NCI-H2196 (cell line): Measurements from ENCODE around the gene BCAP29.

Experiments
- DNase-seq: peaks from one replicate; lab custom pipeline; 2025; ENCODE audit not compliant: unreplicated experiment; lab: John Stamatoyannopoulos, UW

The BCAP29 gene

DNA sequence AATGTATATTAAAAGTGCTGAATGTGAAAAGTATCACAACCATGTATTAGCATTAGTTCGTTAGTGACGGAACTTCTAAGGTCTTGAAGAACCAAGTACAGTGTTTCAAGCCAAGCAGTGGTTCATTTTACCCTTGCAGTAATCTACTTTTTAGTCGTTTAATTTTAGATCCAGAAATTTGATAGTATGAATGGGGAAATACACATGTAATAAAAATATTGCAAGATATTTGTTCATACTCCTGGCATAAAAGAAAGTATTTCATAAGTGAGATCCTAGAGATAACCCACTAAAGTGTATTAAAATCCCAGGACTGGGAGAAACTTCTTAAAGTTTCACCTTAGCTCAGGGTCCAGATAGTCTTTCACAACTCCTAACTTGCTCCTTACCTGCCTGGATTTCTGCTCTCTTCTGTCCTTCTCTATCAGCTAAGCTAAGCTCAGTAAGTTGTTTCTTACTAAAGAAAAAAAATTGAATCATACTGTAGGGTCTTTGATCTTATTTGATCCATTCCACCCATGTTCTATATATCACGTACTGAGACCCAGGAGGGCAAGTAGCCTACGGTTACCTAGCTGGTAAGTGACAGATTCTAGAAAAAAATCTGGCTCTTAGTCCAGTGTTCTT is 1.5 kb downstream of the BCAP29 start:
- DNase-seq, result no peak

DNA sequence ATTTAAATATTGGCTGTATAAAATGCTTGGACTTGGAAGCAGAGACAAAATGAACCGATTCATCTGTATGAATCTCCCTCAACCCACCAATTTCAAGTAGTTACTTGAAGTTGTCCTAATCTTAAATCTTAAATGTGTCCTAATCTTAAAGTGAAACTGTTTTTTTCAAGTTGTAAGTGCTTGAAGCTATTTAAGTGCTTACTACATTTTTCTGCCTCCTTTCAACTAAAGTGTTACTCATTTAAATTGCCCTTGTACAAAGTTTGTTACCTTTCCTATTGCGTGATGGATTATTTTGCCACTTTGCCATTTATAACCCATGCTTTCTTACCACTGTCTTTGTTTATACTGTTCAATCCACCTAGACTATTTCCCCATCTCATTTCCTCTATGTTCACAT is 2.8 kb downstream of the BCAP29 start:
- no peak for DNase-seq

DNA sequence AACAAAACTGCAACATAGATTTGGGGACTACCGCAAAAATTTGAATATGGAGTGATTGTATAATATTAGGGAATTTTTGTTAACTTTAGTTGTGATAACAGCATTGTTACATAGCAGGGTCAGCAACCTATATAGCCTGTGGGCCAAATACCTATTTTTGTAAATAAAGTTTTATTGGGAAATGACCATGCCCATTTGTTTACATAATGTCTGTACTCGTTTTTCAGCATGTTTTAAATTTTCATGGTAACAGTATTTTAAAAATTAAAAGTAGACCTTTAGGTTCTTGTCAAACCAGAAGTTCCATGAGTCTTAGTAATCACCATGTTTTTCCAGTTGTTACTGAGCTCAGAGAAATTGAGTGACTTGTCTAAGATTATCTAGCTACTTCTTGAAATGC is 4.7 kb downstream of the BCAP29 start:
- DNase-seq, result no peak

DNA sequence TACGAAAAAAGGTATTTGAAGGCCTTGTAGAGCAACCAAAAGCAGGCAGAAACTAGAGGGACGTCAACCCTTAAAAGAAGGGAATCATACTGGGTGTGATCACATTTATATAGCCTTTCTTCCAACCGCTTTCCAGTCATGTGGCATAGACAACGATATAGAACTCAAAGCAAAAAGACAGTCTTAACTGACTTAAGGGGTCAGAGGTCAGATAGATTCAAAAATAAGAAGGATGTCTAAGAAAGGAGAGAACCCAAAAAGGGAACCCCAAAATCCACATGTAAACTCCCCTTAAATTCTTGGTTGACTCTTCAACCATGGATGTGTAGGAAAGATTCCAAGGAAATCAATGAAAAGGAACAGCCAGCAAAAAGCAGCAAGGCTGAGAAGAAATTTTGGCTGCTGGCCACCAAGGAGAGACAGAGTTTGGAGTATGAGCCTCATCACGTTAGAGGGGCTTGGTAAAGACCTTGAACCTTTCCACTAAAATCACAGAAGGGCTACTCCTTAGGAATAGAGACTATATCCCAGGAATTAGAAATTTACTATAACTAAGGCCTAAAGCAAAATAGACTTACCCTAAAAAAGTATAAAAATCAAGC is 8.6 kb downstream of the BCAP29 start:
- no peak for DNase-seq

DNA sequence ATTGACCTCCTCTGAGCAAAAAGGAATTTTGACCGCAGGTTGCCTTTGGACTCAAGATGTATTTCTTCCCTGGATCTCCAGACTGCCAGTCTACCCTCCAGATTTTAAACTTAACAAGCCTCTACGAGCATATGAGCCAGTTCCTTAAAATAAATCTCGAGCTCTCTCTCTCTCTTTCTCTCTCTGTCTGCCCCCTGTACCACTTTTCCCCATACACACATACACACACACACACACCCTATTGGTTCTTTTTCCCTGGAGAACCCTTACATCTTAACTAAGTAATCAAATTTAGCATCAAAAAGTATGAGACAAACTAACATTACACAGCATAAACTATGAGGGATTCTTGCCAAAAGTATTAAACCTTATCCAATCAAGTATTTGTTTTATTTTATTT is 11.4 kb downstream of the BCAP29 start:
- no peak for DNase-seq

DNA sequence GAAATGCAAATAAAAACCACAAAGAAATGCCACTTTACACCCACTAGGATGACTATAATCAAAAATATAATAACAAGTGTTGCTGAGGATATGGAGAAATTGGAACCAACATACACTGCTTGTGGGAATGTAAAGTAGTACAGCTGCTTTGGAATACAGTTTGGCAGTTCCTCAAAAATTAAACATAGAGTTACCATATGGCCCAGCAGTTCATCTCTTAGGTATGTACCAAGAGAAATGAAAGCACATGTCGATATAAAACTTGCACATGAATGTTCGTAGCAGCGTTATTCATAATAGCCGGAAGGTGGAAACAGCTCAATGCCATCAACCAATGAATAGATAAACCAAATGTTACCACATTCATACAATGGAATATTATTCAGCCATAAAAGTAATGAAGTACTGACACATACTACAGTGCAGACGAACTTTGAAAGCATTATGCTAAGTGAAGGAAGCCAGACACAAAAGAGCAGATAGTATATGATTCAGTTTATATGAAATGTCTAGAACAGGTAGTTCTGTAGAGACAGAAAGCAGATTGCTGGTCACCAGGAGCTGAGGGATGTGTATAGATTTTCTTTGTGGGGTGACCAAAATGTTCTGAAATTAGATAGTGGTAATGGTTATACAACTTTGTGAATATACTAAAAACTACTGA is 12.4 kb downstream of the BCAP29 start:
- no peak for DNase-seq

DNA sequence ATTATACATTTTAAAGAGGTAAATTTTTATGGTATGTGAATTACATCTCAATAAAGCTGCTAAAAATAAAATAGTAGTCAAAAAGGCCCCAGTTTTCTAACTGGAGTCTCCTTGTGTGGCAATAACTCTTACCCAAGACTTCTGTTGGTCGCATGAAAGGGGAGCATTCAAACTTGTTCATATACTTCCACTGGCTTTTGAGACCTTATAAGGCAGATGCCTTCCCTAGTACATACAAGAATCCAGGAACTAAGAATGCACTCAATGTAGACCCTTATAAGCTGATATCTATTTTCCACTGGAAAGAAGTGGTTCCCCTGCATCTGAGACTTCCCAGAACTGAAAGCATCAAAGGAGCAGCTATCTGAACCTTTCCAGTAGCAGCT is 13.0 kb downstream of the BCAP29 start:
- DNase-seq, result no peak

DNA sequence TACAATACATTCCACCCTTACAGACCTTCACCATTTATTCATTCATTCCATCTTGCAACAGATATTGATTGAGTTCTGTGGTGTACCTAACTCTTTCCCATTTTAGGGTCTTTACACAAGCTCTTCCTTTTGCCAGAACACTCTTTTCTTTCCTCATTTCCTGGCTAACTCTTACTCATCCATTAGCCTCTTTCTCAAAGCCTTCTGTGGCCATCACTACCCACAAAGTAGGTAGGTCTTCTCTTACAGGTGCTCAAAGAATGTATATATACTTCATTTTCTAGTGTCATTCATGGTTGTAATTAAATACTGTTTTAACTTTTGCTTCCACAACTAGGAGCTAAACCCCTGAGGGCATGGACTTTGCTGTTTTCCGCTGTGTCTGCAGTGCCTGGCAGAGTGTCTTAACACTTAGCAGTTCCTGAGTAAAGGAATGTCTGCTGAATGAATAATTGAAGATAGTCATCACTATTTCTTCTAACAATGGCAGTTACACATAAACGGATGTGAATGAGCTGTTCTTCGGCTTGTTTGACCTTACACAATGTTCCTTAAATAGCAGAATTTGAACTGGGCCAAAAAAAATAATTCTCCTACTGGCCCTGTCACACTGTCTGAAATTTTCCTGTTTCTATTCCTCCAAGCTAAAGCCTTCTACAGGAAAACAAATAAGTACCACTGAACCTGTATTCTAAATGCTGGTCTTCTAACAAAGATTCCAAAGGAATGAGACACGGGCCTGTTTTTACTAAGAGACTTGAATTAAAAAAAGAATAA is 15.1 kb downstream of the BCAP29 start:
- no peak for DNase-seq

DNA sequence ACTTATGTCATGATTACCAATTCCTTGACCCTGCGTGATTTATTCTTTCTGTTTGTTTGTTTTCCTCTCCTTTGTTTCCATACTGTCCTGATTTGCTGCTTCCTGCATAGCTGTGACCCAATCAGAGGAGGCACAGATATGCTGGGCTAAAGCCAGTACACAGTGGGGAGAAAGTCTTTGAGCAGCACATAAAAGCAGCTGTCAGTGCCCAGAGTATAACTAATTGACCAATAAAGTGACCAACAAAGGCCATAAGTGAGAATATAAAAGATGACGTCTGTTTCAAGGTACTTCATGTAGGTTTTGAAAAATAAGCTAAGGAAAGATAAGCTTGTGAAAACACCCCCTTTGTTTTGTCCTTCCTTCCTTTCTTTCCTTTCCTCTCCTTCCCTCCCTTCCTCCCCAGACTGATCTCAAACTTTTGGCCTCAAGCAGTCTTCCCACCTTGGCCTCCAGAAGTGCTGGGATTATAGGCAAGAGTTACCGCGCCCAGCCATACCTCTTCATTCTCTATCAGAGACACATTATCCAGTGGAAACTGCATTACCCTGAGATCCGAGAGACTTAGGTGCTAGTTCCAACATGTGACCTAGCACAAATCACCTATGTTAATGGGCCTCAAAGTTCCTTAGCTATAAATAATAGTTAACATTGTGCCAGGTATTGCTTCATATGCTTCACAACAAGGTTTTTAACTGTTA is 17.0 kb downstream of the BCAP29 start:
- peak; percentile 11 for DNase-seq

DNA sequence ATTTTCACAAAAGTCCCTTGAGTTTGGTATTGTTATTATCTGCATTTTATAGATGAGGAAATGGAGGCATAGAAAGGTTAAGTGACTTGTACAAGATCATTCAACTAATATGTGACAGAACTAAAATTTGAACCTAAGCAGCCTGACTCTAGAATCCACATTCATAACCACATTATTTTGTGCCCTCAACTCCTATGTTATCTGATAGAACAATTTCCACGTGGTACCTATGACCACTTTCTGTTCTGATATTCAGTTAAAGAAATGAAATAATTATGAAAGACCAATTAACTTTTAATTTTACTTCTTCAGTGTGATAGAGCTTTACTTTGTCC is 17.5 kb downstream of the BCAP29 start:
- no peak for DNase-seq

DNA sequence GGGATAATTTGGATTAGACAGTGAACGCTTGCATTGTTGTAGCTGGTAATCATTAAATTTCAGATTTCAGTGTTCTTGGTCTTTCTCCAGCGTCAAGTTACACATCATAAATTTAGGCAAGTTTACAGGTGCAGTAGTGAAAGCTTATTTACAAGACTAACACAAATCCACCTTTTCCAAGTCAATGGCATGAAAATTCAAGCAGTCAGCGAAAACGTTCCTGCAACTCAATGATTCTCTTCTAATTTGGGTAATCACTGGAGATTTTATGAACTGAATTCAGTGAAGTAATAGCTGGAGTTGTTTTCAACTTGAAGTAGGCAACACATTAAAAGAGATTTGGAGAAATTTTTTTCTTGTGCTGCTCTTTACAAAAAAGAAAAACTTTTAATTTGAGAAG is 17.9 kb downstream of the BCAP29 start:
- no peak for DNase-seq

DNA sequence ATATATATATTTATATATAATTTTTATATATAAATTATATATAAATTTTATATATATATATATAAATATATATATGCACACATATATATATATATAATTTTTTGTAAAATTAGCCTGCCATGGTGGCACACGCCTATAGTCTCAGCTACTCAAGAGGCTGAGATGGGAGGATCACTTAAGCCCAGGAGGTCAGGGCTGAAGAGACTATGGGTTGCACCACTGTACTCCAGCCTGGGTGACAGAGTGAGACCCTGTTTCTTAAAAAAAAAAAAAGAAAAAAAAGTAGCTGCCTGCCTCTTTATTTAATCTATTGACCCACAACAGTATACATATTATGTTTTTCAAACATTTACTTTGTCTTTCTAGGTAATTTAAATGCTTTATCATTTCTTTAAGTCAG is 19.2 kb downstream of the BCAP29 start:
- no peak for DNase-seq

DNA sequence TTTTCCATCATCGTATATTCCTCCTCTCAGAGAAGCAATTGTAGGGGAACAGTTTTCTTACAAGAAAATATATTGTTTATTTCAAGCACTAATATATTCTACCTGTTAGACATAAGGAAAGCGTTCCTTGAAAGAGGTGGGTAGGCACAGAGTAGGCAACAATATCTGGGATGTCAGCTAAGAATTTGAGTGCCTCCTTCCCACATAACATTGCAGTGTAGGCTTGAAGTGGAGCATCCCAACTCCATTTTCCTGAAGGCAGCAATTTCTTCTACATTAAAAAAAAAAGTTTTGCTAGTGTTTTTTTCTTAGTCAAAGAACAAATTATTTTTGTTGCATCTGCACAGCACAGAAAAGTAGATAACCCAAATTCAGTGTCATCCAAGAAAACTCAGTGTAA is 20.8 kb downstream of the BCAP29 start:
- no peak for DNase-seq

DNA sequence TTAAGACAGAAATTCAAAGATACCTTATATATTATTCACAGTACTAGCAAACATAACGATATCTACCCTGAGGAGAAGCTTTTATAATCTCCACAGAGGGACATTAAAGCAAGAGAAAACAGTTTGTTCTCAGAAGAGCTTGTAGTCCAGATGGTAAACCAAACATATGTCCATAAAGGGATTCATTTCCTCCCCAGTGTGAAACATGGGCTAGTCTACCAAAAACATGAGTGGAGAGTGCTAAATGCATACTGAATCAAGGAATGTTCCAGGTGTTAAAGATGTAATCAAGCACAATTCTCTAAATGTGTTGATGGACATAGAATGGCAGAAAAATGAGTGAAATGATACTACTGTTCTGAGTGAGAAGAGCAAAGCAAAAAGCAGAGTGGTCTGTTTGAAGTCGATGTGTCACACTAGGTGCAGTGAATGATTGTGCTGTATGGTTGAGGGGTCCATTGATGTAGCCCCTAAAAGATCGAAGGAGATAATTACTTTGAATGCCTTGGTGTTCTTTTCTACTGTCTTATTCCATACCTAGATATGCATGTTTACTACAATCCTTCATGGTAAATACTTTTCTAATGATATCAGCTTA is 25.3 kb downstream of the BCAP29 start:
- DNase-seq, result no peak

DNA sequence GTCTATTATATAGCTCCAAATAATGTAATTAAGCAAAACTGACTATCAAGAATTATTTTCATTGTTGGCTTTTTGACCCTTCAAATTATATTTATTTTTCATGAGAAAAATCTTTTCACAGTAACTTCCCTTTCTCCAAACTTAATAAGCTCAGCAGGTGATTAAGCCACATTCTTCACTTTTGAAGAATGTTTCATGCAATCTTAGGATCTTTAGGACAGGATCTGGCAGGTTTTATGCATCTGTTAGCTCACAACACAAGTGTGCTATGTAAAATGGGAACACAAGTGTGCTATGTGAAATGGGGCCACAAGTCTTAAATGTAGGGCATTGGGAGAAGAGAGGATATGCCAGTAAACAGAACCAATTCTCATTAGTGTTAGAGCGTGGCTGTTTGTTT is 26.3 kb downstream of the BCAP29 start:
- DNase-seq, result no peak

DNA sequence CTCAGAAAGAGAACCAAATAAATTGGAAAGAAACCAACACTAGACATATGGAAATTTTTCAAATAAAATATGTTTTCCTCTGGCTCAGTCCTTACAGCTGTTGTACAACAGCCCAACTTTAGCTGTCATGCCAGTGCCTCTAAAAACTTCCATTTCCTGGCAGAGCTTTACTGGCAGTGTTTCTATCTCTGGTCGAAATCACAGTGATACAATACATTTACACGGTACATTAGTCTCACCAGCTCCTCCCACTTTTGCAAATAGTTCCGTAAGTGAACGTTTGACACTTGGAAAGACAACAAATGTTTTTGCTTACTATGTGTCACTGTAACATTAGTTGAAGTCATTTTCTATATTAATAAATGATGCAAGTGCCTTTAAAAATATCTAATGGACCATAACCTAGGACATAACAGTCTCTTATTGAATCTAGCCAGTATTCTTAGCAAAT is 29.8 kb downstream of the BCAP29 start:
- DNase-seq, result no peak

DNA sequence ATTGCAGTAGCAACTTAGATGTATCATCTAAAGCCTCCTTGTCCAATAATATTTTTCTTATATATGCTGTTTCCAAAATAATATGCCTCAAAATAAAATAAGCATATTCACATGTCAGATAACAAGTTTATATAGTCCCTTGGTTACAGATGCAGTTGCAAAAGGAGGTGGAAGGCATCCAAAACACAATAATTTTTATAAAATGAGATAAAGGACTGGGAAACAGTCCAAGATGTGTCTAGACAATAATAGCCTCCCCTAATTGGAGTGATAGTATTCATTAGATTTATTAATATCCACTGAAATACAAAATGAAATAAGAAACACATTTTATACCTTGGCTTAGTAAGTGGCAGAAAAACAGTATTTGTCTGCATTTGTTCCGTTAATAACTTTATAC is 30.3 kb downstream of the BCAP29 start:
- no peak for DNase-seq

DNA sequence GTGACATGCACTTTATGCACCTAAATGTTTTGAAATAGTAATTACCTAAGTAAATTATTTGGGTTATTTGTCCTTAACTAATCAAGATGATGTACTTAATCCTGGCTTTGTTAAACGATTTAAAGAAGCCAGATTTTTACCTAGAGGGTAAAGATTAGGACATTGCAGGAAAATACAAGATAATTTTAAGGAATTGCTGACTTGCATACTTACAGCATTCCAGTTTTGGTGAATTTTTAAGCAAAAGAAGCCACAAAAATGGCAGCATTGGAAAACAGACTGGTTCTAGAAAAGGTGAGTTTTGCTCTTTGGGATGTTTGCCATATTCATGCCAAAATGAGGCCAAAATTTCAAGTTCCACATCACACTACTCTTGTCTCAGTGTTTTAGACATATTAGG is 33.4 kb downstream of the BCAP29 start:
- no peak for DNase-seq

DNA sequence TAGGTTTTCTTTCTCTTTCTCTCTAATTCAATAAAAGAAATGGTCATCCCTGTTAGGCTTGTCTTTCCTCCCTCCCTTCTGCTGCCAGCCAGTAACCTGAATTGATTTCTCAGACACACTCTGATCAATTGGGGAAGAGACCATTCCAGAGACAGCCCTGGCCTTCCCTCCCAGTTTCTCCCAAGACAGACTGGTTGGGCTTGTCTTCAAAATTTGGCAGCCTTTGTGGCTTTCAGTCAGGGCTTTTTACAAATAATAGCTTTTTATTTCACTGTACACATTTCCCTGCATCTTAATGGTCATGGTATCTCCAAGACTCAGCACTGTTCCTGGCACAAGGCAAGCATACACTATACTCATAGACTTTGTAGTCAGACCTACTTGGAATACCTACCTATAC is 33.9 kb downstream of the BCAP29 start:
- no peak for DNase-seq

DNA sequence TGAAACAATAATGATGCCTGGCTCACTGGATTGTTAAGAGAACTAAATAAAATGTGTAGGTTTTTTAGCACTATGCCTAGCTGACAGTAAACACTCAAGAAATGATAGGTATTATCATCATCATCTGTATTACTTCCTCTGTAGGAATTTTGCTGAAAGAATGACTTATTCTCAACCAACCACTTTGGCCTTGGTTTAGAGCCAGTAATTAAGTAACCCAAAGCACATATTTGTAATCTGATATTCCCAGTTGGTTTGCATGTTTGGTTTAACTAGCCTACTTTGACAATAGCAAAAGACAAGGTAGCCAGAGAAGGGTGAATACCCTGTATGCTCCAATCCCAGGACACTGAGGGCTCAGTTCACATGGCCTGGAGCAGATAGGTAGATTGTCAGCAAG is 34.4 kb downstream of the BCAP29 start:
- peak; percentile 18 for DNase-seq
